Activated T-helper 2 cell treated with anti-CD3 and anti-CD28 coated beads, Interferon-gamma antibody, Interleukin-2, Interleukin-4, amounts not matched to agents 10 μg/mL and 5 μg/mL and 100 μg/mL, durations not matched to agents 14 hours and 24 hours and 36 hours (primary cell): ENCODE data around the gene MCOLN2. TPM values are rescaled to one million over a fixed set of nuclear protein-coding genes. Genes with fewer than 3 reads are reported as not detected.

Experiments used
- DNase-seq: peaks from one replicate; pipeline ENCODE4 v3.0.0; 2021; ENCODE audit warnings: low spot score
- H3K27ac Mint-ChIP-seq: one replicate; pipeline ENCODE4 v1.8.0; 2021; ENCODE audit warnings: mixed read lengths
- H3K27me3 Mint-ChIP-seq: one replicate; pipeline ENCODE4 v1.8.0; 2021; ENCODE audit warnings: low read depth, mixed read lengths
- H3K36me3 Mint-ChIP-seq: one replicate; pipeline ENCODE4 v1.8.0; 2021; ENCODE audit warnings: low read depth, mixed read lengths
- H3K4me1 Mint-ChIP-seq: one replicate; pipeline ENCODE4 v1.8.0; 2021; ENCODE audit warnings: low read depth, mixed read lengths
- H3K4me3 Mint-ChIP-seq: one replicate; pipeline ENCODE4 v1.8.0; 2021; ENCODE audit warnings: low read depth, mild to moderate bottlenecking, moderate library complexity, mixed read lengths
- H3K9me3 Mint-ChIP-seq: one replicate; pipeline ENCODE4 v1.8.0; 2021; ENCODE audit warnings: mixed read lengths
- intact Hi-C: fragments of 100-400 bp; cut with micrococcal nuclease; formaldehyde crosslinking; loops from one replicate; pipeline ENCODE4 v1.15.1; 2023
- total RNA-seq: library from RNA; stranded (reverse); gene quantifications from 2 replicates; pipeline ENCODE4 v1.2.3, GENCODE V29; 2022

MCOLN2 gene
- total RNA-seq, 1 donor from 2014 or later: 143 TPM

DNA sequence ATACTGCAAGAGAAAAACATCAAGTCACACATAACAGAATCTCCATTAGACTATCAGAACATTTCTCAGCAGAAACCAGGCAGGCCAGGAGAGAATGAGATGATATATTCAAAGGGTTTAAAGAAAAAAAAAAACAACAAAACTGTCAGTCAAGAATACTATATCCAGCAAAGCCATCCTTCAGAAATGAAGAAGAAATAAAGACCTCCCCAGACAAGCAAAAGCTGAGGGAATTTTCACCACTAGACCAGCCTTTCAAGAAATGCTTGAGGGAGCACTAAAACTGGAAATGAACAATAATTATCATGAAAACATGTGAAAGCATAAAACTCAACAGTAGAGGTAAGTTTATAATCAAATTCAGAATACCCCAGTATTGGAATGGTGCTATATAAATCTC lies 47.2 kb downstream of the MCOLN2 start:
- no peak overlapping the region for H3K4me3 Mint-ChIP-seq
- H3K27me3 Mint-ChIP-seq: no peaks in the 10 kb centered on the region
- H3K4me1 Mint-ChIP-seq: peaks cover 32% of the 10 kb centered on the region
- no peak for DNase-seq
- intact Hi-C loops: loop anchor here (5.0 kb wide), 1 partner anchor 253 kb away; the partner anchor contains the start of gene SYDE2
- H3K9me3 Mint-ChIP-seq: peaks cover 14% of the 10 kb centered on the region
- peaks cover 94% of the 10 kb centered on the region for H3K36me3 Mint-ChIP-seq
- H3K27ac Mint-ChIP-seq: no peak overlapping the region

DNA sequence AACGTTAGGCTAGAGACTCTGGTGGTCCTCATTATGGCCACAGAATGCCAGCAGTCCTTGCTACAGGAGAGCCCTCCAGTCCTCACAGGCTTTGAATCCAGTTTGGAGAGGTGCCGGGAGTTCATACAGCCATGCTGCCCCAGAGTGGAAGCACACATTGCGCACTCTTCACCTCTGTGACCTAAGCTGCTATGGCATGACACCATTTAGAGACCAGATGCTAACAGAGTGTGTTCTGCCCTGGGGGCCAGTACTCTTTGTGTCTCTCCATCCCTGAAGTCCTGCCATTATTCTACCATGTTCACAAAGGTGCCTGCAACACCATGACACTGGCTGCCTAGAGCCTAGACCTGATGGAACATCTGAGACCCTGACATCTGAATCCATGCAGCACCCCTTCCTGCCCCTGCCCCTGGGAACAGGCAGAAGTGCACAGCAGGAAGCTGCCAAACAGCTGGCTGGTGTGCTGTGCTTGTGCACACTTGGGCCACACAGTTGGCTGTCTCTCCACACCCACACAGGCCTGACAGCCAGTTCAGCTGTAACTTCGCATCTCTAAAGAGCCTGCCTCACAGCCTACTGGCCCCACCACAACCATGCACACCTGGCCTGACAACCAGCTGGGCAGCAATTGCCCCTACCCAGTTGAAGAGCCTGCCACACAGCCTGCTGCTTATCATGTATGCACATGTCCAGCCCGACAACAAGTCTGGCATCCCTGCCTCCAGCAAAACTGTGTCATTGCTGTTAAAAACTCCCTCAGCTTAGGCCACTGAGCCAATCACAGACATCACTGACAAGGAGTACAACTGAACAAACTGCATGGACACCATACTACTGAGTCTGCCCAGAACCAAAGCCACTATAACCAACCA lies 49.1 kb downstream of the MCOLN2 start:
- Mint-ChIP-seq H3K27ac (no peak overlapping the region), H3K9me3 (peaks cover 14% of the 10 kb centered on the region), H3K36me3 (peaks cover 80% of the 10 kb centered on the region), H3K4me3 (no peak overlapping the region), H3K4me1 (peaks cover 32% of the 10 kb centered on the region), H3K27me3 (no peaks in the 10 kb centered on the region)
- DNase-seq: no peak
- intact Hi-C loops: loop anchor here (5.0 kb wide), 1 partner anchor 255 kb away; the partner anchor contains the start of gene SYDE2

GRCh38 chr1:84946631-84947030 lies 50.3 kb downstream of the MCOLN2 start:
- Mint-ChIP-seq H3K27ac (no peak overlapping the region), H3K36me3 (peaks cover 77% of the 10 kb centered on the region), H3K4me3 (no peak overlapping the region), H3K9me3 (peaks cover 14% of the 10 kb centered on the region), H3K27me3 (no peaks in the 10 kb centered on the region), H3K4me1 (peaks cover 32% of the 10 kb centered on the region)
- no peak for DNase-seq
- intact Hi-C loops: loop anchor here (5.0 kb wide), 1 partner anchor 256 kb away; the partner anchor contains the start of gene SYDE2

DNA sequence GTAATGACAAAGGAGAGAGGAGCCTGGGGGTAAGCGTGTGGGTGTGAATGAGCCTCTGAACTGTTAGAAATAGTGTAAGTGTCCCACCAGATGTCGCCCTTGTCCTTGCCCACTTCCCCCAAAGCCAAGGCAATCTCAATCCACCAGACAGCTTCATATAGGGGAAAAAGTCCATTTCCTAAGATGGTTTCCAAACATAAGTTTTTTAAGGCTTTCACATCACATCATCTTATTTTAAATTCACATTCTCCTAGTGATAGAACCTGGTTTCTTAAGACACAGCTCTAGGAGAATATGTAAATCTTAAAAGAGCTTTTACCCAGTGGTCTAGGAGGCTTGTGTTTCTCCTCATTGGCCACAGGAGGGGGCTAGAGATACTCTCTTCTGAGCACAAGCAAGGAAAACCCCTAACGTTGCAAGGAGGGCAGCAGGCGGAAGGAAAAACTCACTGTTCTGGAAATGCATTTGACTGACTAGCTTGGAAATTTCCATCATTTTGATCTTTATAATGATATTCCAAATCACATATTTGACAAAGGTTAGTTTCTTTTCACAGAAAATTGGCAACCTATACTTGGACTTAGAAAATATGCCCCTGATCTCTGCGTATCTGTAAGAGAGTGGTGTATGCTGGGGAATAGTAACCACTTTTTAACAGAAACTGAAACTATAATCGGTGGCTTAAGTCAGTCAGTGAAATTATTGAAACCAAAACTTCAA lies 52.0 kb downstream of the MCOLN2 start:
- Mint-ChIP-seq H3K27ac (peak overlapping the region; percentile 87), H3K4me1 (peaks cover 32% of the 10 kb centered on the region), H3K4me3 (peak overlapping the region; percentile 70), H3K9me3 (peaks cover 6% of the 10 kb centered on the region), H3K27me3 (no peaks in the 10 kb centered on the region), H3K36me3 (peaks cover 68% of the 10 kb centered on the region)
- DNase-seq: peak; percentile 72
- intact Hi-C loops: loop anchor here (1.0 to 5.0 kb wide), 7 partner anchors 14 to 314 kb away; partner anchors contain the start of genes C1orf52 and SYDE2

DNA sequence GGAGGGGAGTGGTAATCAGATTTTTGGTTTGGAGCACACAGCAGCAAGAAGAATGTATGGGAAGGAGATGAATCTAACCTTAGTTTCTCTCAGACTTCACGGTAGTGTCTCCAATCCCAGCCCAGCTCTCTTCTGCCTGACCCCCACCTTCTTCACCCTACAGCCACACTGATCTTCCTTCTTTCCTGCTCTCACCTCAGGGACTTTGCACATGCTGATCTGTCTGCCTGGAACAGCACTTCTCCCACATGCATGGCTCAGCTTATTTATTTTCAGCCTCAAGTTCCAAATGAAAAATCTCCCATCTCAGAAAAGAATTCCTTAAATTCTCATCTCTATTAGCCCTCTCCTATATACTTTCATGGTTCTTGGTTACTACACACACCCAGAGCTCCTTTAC lies 55.1 kb downstream of the MCOLN2 start:
- no peak for DNase-seq
- Mint-ChIP-seq H3K4me1 (peaks cover 18% of the 10 kb centered on the region), H3K27ac (no peak overlapping the region), H3K9me3 (no peaks in the 10 kb centered on the region), H3K27me3 (no peaks in the 10 kb centered on the region), H3K36me3 (peaks cover 54% of the 10 kb centered on the region), H3K4me3 (no peak overlapping the region)
- intact Hi-C loops: no loop called here

- no peaks in the 10 kb centered on the region for H3K9me3 Mint-ChIP-seq
- no peak overlapping the region for H3K27ac Mint-ChIP-seq
- H3K4me3 Mint-ChIP-seq: no peak overlapping the region
- peaks cover 50% of the 10 kb centered on the region for H3K36me3 Mint-ChIP-seq
- intact Hi-C loops: no loop called here
- no peaks in the 10 kb centered on the region for H3K27me3 Mint-ChIP-seq
- DNase-seq: no peak
- peaks cover 15% of the 10 kb centered on the region for H3K4me1 Mint-ChIP-seq
These were observed 56.4 kb downstream of the MCOLN2 start for GRCh38 chr1:84940481-84940880.

DNA sequence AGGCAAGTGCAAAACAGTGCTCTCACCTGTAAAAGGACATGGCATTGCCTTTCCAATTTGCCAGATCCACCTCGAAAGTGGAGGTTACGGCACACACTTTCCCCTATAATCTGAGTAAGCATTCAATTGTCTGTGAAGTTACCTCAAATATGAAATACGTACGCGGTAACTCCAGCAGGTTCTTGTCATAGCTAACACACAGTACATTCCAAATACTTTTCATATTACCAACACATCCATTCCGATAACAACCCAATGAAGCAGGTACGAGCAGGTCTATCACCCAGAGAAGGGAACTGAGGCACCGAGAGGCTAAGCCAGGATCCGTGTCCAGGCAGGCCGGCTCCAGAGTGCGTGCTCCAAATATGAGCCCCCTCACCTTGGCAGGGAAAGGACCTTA lies 57.2 kb downstream of the MCOLN2 start:
- no peak overlapping the region for H3K27ac Mint-ChIP-seq
- peaks cover 7% of the 10 kb centered on the region for H3K4me1 Mint-ChIP-seq
- intact Hi-C loops: loop anchor here (10.0 kb wide), 1 partner anchor 85 kb away; no protein-coding TSS in a partner anchor
- no peak for DNase-seq
- no peaks in the 10 kb centered on the region for H3K27me3 Mint-ChIP-seq
- H3K9me3 Mint-ChIP-seq: no peaks in the 10 kb centered on the region
- no peak overlapping the region for H3K4me3 Mint-ChIP-seq
- peaks cover 43% of the 10 kb centered on the region for H3K36me3 Mint-ChIP-seq

DNA sequence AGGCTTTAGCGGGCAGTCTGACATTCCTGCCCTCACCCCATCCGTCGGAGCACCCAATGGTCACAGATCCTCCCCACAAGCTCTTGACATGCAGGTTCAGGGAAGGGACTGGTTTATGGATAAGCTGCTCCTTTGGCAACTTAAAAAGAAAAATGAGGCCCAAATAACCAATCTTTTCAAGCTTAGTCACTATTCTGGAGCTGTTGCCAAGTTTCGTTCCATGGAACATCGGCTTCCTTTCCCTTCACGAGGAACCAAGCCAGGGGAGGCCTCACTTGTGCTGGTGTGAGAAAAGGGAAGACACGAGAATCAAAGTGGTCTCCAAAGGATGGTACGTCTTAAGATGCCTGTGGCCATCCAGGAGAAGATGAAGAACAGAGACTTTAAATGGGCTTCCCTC lies 57.8 kb downstream of the MCOLN2 start:
- Mint-ChIP-seq H3K27me3 (no peaks in the 10 kb centered on the region), H3K4me1 (peaks cover 4% of the 10 kb centered on the region), H3K36me3 (peaks cover 43% of the 10 kb centered on the region), H3K9me3 (no peaks in the 10 kb centered on the region), H3K4me3 (no peak overlapping the region), H3K27ac (no peak overlapping the region)
- no peak for DNase-seq
- intact Hi-C loops: loop anchor here (10.0 kb wide), 1 partner anchor 84 kb away; no protein-coding TSS in a partner anchor

DNA sequence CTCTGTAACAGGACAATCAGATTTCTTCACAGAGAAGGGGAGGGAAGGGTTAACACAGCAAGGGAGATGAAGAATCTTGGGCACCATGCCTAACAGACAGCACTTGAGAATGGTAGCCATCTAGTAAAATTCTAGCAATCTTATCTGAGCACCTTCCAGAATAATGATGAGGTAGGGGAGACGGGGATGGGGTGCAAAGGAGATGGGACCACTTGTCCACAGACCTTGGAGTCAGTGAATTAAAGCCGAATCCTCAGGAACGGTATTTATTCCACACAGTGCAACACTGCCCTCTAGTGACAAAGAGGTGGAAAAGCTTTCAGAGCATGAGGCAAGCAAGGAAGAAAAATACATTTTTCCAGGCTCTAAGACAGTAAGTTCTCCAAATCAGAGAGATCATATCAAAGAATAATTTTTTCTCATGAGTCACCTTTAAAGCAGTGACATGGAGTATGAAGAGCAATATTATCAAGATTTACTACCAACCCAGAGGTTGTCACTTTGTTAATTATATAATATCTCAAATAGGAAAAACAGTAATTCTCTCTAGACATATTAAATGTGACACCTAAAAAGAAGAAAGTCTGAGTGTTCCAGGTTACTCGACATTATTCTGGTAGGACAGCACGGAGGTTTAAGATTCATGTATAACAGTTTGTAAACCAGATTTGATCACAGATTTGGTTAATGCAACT lies 60.6 kb downstream of the MCOLN2 start:
- no peak overlapping the region for H3K4me3 Mint-ChIP-seq
- H3K27me3 Mint-ChIP-seq: no peaks in the 10 kb centered on the region
- no peaks in the 10 kb centered on the region for H3K9me3 Mint-ChIP-seq
- intact Hi-C loops: loop anchor here (2.0 to 10.0 kb wide), 2 partner anchors 81 to 153 kb away; no protein-coding TSS in a partner anchor
- H3K27ac Mint-ChIP-seq: no peak overlapping the region
- H3K4me1 Mint-ChIP-seq: peaks cover 4% of the 10 kb centered on the region
- peaks cover 47% of the 10 kb centered on the region for H3K36me3 Mint-ChIP-seq
- DNase-seq: no peak

GRCh38 chr1:84933011-84933611 lies 63.8 kb downstream of the MCOLN2 start:
- DNase-seq: no peak
- Mint-ChIP-seq H3K27me3 (no peaks in the 10 kb centered on the region), H3K36me3 (peaks cover 55% of the 10 kb centered on the region), H3K27ac (no peak overlapping the region), H3K4me3 (no peak overlapping the region), H3K4me1 (peaks cover 11% of the 10 kb centered on the region), H3K9me3 (no peaks in the 10 kb centered on the region)
- intact Hi-C loops: loop anchor here (10.0 kb wide), 1 partner anchor 78 kb away; no protein-coding TSS in a partner anchor

DNA sequence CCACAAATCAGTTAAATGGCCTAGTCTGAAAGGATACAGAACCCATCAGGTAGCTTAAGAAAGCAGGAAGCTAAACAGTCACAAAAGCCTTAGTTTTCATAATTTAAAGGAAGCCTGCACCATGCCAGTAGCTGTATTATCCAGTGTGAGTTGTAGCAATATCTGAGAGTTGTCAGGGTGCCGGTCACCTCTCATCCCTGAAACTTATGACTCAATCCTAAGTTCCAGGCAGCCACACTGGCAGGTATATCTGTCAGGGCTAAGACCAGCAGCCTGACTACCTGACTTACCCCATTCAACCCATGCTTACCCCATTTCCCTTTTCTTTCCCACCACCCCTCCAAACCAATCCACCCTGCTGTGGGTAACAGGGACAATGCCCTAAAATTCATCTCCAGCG lies 66.1 kb downstream of the MCOLN2 start:
- peaks cover 7% of the 10 kb centered on the region for H3K4me1 Mint-ChIP-seq
- H3K4me3 Mint-ChIP-seq: no peak overlapping the region
- no peak for DNase-seq
- intact Hi-C loops: loop anchor here (10.0 kb wide), 1 partner anchor 76 kb away; no protein-coding TSS in a partner anchor
- H3K36me3 Mint-ChIP-seq: peaks cover 62% of the 10 kb centered on the region
- H3K27me3 Mint-ChIP-seq: no peaks in the 10 kb centered on the region
- H3K9me3 Mint-ChIP-seq: no peaks in the 10 kb centered on the region
- no peak overlapping the region for H3K27ac Mint-ChIP-seq

GRCh38 chr1:84930329-84930728 lies 66.6 kb downstream of the MCOLN2 start:
- H3K27ac Mint-ChIP-seq: no peak overlapping the region
- H3K36me3 Mint-ChIP-seq: peaks cover 62% of the 10 kb centered on the region
- DNase-seq: no peak
- no peaks in the 10 kb centered on the region for H3K27me3 Mint-ChIP-seq
- H3K4me1 Mint-ChIP-seq: peaks cover 7% of the 10 kb centered on the region
- intact Hi-C loops: loop anchor here (10.0 kb wide), 1 partner anchor 76 kb away; no protein-coding TSS in a partner anchor
- no peak overlapping the region for H3K4me3 Mint-ChIP-seq
- no peaks in the 10 kb centered on the region for H3K9me3 Mint-ChIP-seq
